ENCODE measurements around the gene URI1. TPM values are rescaled to one million over a fixed set of nuclear protein-coding genes. Genes with fewer than 3 reads are reported as not detected.
"Not testable (repeated sequence)": the region's sequence is repeated elsewhere in the genome, so short reads cannot be mapped to it uniquely, and the experiment has no call there.

Gene URI1
- total RNA-seq, 1 donor from 2014 or later = 101 TPM

- Histone ChIP-seq H3K36me3 (ENCODE audit: control insufficient read depth, insufficient read depth, low read length) (no peaks in the 10 kb centered on the region), H3K4me3 (ENCODE audit: low read depth, low read length) (peak overlapping the region; percentile 63), H3K27me3 (ENCODE audit: control insufficient read depth, insufficient read depth, low read length) (no peaks in the 10 kb centered on the region)
- no peak for DNase-seq (ENCODE audit: low read depth)
- FAIRE-seq = no peak
- TF ChIP-seq CTCF (IDR thresholded peaks at IDR 0.05; ENCODE audit: insufficient read depth, low read length, severe bottlenecking) = no peak
Observed at GRCh38 chr19:29943615-29944014, 1.6 kb downstream of the URI1 start.

- H3K4me3 ChIP-seq (ENCODE audit: low read depth, low read length) = no peak overlapping the region
- FAIRE-seq = no peak
- no peak for TF ChIP-seq CTCF (IDR thresholded peaks at IDR 0.05; ENCODE audit: insufficient read depth, low read length, severe bottlenecking)
Observed at GRCh38 chr19:29944390-29945012, 2.5 kb downstream of the URI1 start.

GRCh38 chr19:29945017-29945416 lies 3.0 kb downstream of the URI1 start:
- DNase-seq (ENCODE audit: low read depth) (no peak), FAIRE-seq (no peak)
- no peak overlapping the region for H3K4me3 ChIP-seq (ENCODE audit: low read depth, low read length)
- no peaks in the 10 kb centered on the region for H3K27me3 ChIP-seq (ENCODE audit: control insufficient read depth, insufficient read depth, low read length)
- no peaks in the 10 kb centered on the region for H3K36me3 ChIP-seq (ENCODE audit: control insufficient read depth, insufficient read depth, low read length)
- no peak for TF ChIP-seq CTCF (IDR thresholded peaks at IDR 0.05; ENCODE audit: insufficient read depth, low read length, severe bottlenecking)

More at GRCh38 chr19:29944390-29945012, 2.5 kb downstream of the URI1 start:
- no peaks in the 10 kb centered on the region for H3K36me3 ChIP-seq (ENCODE audit: control insufficient read depth, insufficient read depth, low read length)
- no peak for DNase-seq (ENCODE audit: low read depth)
- H3K27me3 ChIP-seq (ENCODE audit: control insufficient read depth, insufficient read depth, low read length) = no peaks in the 10 kb centered on the region

GRCh38 chr19:29945433-29945832 lies 3.4 kb downstream of the URI1 start:
- no peaks in the 10 kb centered on the region for H3K36me3 ChIP-seq (ENCODE audit: control insufficient read depth, insufficient read depth, low read length)
- no peak for TF ChIP-seq CTCF (IDR thresholded peaks at IDR 0.05; ENCODE audit: insufficient read depth, low read length, severe bottlenecking)
- DNase-seq (ENCODE audit: low read depth) = no peak
- no peak for FAIRE-seq
- H3K27me3 ChIP-seq (ENCODE audit: control insufficient read depth, insufficient read depth, low read length) = no peaks in the 10 kb centered on the region
- no peak overlapping the region for H3K4me3 ChIP-seq (ENCODE audit: low read depth, low read length)

- FAIRE-seq (no peak), DNase-seq (ENCODE audit: low read depth) (no peak)
- H3K36me3 ChIP-seq (ENCODE audit: control insufficient read depth, insufficient read depth, low read length) = no peaks in the 10 kb centered on the region
- no peaks in the 10 kb centered on the region for H3K27me3 ChIP-seq (ENCODE audit: control insufficient read depth, insufficient read depth, low read length)
- no peak for TF ChIP-seq CTCF (IDR thresholded peaks at IDR 0.05; ENCODE audit: insufficient read depth, low read length, severe bottlenecking)
- no peak overlapping the region for H3K4me3 ChIP-seq (ENCODE audit: low read depth, low read length)
Observed at GRCh38 chr19:29946645-29947044, 4.6 kb downstream of the URI1 start.

GRCh38 chr19:29947871-29948270 lies 5.8 kb downstream of the URI1 start:
- H3K36me3 ChIP-seq (ENCODE audit: control insufficient read depth, insufficient read depth, low read length) = no peaks in the 10 kb centered on the region
- FAIRE-seq (no peak), DNase-seq (ENCODE audit: low read depth) (no peak)
- H3K4me3 ChIP-seq (ENCODE audit: low read depth, low read length) = no peak overlapping the region
- no peaks in the 10 kb centered on the region for H3K27me3 ChIP-seq (ENCODE audit: control insufficient read depth, insufficient read depth, low read length)
- TF ChIP-seq CTCF (IDR thresholded peaks at IDR 0.05; ENCODE audit: insufficient read depth, low read length, severe bottlenecking) = no peak

- FAIRE-seq; H3K36me3 ChIP-seq (ENCODE audit: control insufficient read depth, insufficient read depth, low read length); H3K27me3 ChIP-seq (ENCODE audit: control insufficient read depth, insufficient read depth, low read length): not testable (repeated sequence)
Observed at GRCh38 chr19:29948759-29949470, 6.9 kb downstream of the URI1 start.

More at GRCh38 chr19:29948759-29949470, 6.9 kb downstream of the URI1 start:
- DNase-seq (ENCODE audit: low read depth); H3K4me3 ChIP-seq (ENCODE audit: low read depth, low read length): not testable (repeated sequence)
